Fibroblast of lung (primary cell): ENCODE data around the gene GTPBP1. TPM values are rescaled to one million over a fixed set of nuclear protein-coding genes. Genes with fewer than 3 reads are reported as not detected.

ENCODE experiments used
- DNase-seq, 2 donors: peaks; one replicate each; pipeline versions ENCODE4 v3.0.0 to v3.0.0-alpha.2; 2010; ENCODE audit warnings: low read depth in 2 of 2
- H2AFZ ChIP-seq: 2 replicates; pipeline ENCODE4 v1.5.1; 2012; ENCODE audit warnings: low read length, control low read depth, inconsistent platforms
- H3K27ac ChIP-seq: 2 replicates; pipeline ENCODE4 v1.5.1; 2011; ENCODE audit warnings: low read length, control low read depth; ENCODE audit not compliant: insufficient read depth
- H3K27me3 ChIP-seq: 2 replicates; pipeline ENCODE4 v1.5.1; 2011; ENCODE audit warnings: mild to moderate bottlenecking, low read length; ENCODE audit not compliant: control insufficient read depth, insufficient read depth
- H3K36me3 ChIP-seq: 2 replicates; pipeline ENCODE4 v1.5.1; 2011; ENCODE audit warnings: low read length; ENCODE audit not compliant: control insufficient read depth, insufficient read depth
- H3K4me1 ChIP-seq: 2 replicates; pipeline ENCODE4 v1.5.1; 2011; ENCODE audit warnings: low read length; ENCODE audit not compliant: control insufficient read depth, insufficient read depth; ENCODE audit errors: extremely low read depth
- H3K4me2 ChIP-seq: 2 replicates; pipeline ENCODE4 v1.5.1; 2011; ENCODE audit warnings: low read length, control low read depth; ENCODE audit not compliant: insufficient read depth; ENCODE audit errors: extremely low read depth
- H3K4me3 ChIP-seq, 4 experiments: fragments of 200-600 bp in 1 of 4; sonication (generic) in 1 of 4; replicated peaks in 1 of 4; 2 replicates each; pipeline ENCODE4 v1.5.1; 2011 to 2016; ENCODE audit warnings: low read length in 4 of 4, low read depth in 3 of 4, mild to moderate bottlenecking in 3 of 4, control low read depth in 2 of 4, inconsistent platforms in 1 of 4, mixed read lengths in 1 of 4; ENCODE audit not compliant: insufficient read depth in 1 of 4; ENCODE audit errors: control extremely low read depth in 1 of 4
- H3K79me2 ChIP-seq: 2 replicates; pipeline ENCODE4 v1.5.1; 2012; ENCODE audit warnings: mild to moderate bottlenecking, low read length, inconsistent platforms; ENCODE audit not compliant: control insufficient read depth, insufficient read depth
- H3K9ac ChIP-seq: 2 replicates; pipeline ENCODE4 v1.5.1; 2011; ENCODE audit warnings: mild to moderate bottlenecking, low read length, control low read depth; ENCODE audit not compliant: insufficient read depth
- H3K9me3 ChIP-seq: 2 replicates; pipeline ENCODE4 v1.5.1; 2012; ENCODE audit warnings: low read depth, low read length; ENCODE audit not compliant: control insufficient read depth, insufficient read depth
- H4K20me1 ChIP-seq: 2 replicates; pipeline ENCODE4 v1.5.1; 2011; ENCODE audit warnings: low read length; ENCODE audit not compliant: control insufficient read depth, insufficient read depth; ENCODE audit errors: extremely low read depth
- CTCF ChIP-seq, 2 donors: IDR thresholded peaks in 1 of 2; conservative IDR thresholded peaks in 1 of 2; 1 replicate in 1 of 2; 2 replicates in 1 of 2; pipeline ENCODE4 v1.5.1; 2011 to 2012; ENCODE audit warnings: low read length in 2 of 2, control low read depth in 1 of 2, inconsistent platforms in 1 of 2, low read depth in 1 of 2, mild to moderate bottlenecking in 1 of 2
- EZH2 ChIP-seq: IDR thresholded peaks from 2 replicates; pipeline ENCODE4 v1.5.1; 2012; ENCODE audit warnings: low read length, control low read depth, mild to moderate bottlenecking; ENCODE audit errors: missing control alignments
- polyA plus RNA-seq, 2 donors: library from polyadenylated mRNA; depleted of rRNA in 1 of 2; stranded (reverse) in 1 of 2; unstranded in 1 of 2; fragments of >200 nt; gene quantifications; 2 replicates each; pipeline ENCODE4 v1.2.1, GENCODE V29; 2011 to 2012; ENCODE audit warnings: missing spikeins in 1 of 2
- total RNA-seq: library from RNA; depleted of rRNA; stranded (reverse); fragments of >200 nt; gene quantifications from 2 replicates; pipeline ENCODE4 v1.2.1, GENCODE V29; 2014

The GTPBP1 gene
- total and polyA plus RNA-seq, 2 donors (not counting 1 experiment from before 2014, with no cell fraction given): 20.6 to 23.1 TPM

DNA sequence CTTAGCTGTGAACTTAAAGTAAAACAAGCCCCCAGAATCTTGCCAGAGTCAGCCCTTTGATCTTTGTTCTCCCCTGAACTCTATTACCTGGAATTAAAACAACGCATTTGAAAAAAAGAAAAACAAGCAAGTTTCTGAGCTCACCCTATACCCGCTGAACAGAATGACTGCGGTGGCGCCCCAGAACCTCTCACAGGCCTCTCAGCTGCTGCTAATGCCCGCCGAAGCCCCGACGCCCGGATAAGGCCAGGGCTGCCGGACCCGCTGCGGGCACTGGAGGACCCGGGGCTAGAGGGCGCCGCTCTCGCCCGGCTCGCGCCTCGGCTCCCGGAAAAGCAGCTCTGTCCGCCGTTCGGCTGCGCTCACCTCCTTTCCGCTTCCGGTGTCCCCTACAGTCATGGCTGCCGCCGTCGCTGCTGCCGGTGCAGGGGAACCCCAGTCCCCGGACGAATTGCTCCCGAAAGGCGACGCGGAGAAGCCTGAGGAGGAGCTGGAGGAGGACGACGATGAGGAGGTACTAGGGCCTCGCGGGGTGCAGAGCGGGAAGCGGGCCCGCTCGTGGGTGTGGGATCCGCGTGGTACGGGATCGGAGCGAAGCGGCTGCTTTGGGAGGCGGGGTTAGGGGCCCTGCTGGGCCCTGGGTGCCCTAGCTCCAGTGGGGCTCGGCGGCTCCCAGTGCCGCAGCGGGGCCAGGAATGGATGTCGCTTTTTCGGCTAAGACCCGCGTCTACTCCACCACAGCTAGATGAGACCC lies 24.0 kb upstream of the GTPBP1 start, which contains the start of gene TOMM22:
TOMM22 (plus strand) TSS at position 376 of the 754 bp plus-strand sequence; CDS start at position 398, 22 bp downstream.
- peak; percentile 82 to 86 for DNase-seq
- TF ChIP-seq EZH2 (no peak), CTCF (conservative IDR thresholded peaks at IDR 0.05 in 1 of 2, IDR thresholded peaks at IDR 0.05 in 1 of 2; ENCODE audit: low read depth in 1 of 2, low read length in 2 of 2) (peak; percentile 42 to 62)
- Histone ChIP-seq H3K36me3 (peaks cover 16% of the 10 kb centered on the region), H3K4me1 (peaks cover 3% of the 10 kb centered on the region), H3K79me2 (peaks cover 12% of the 10 kb centered on the region), H3K9me3 (no peaks in the 10 kb centered on the region), H3K4me3 (peak within 1 kb of the TSS; percentile 81 to 97 (median 90)), H3K27ac (peak within 1 kb of the TSS; percentile 61), H3K4me2 (peak within 1 kb of the TSS; percentile 83), H4K20me1 (no peaks in the 10 kb centered on the region), H2AFZ (peak within 1 kb of the TSS; percentile 93), H3K9ac (peak within 1 kb of the TSS; percentile 84), H3K27me3 (no peaks in the 10 kb centered on the region)

DNA sequence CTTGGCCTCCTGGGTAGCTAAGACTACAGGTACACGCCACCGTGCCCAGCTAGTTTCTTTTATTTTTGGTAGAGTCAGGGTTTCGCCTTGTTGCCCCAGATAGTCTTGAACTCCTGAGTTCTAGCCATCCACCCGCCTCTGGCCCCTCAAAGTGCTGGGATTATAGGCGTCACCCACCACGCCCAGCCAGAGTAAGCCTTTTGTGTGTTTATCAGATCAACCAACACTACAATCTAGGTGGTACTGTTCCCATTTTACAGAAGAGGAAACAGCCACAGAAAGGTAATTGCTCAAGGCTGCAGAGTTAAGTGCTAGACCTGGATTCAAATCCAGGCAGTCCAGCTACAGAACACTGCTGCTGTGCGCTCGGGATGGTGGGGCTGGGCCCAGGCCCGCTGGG lies 20.8 kb upstream of the GTPBP1 start:
- Histone ChIP-seq H4K20me1 (no peaks in the 10 kb centered on the region), H3K4me2 (no peak overlapping the region), H2AFZ (no peak overlapping the region), H3K79me2 (peaks cover 12% of the 10 kb centered on the region), H3K9ac (no peak overlapping the region), H3K27ac (no peak overlapping the region), H3K36me3 (peaks cover 26% of the 10 kb centered on the region), H3K27me3 (no peaks in the 10 kb centered on the region), H3K4me1 (peaks cover 3% of the 10 kb centered on the region), H3K9me3 (no peaks in the 10 kb centered on the region), H3K4me3 (no peak overlapping the region)
- DNase-seq: no peak
- no peak for TF ChIP-seq EZH2
- TF ChIP-seq CTCF (conservative IDR thresholded peaks at IDR 0.05 in 1 of 2, IDR thresholded peaks at IDR 0.05 in 1 of 2; ENCODE audit: low read depth in 1 of 2, low read length in 2 of 2): no peak

DNA sequence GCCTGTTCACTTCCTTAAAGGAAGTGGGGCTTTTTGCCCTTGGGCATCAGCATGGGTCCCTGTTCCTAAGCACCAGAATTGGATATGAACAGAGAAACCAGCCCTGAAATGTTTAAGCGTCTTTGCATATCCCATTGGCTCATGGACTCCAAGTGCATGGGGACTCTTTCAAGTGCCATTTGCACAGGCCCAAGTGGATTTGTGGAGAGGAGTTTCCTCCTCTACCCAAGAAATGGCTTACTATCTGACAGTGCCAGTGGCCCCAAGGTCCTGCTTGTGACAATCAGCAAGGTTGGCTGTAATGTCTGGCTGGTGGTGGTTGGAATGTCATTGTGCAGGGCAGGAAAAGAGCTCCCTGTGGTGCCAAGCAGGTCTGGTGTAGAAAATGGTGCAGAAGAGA lies 20.0 kb upstream of the GTPBP1 start:
- no peak overlapping the region for H3K4me3 ChIP-seq
- TF ChIP-seq CTCF (conservative IDR thresholded peaks at IDR 0.05 in 1 of 2, IDR thresholded peaks at IDR 0.05 in 1 of 2; ENCODE audit: low read depth in 1 of 2, low read length in 2 of 2): no peak
- peaks cover 3% of the 10 kb centered on the region for H3K4me1 ChIP-seq
- H3K79me2 ChIP-seq: peaks cover 12% of the 10 kb centered on the region
- no peak overlapping the region for H3K4me2 ChIP-seq
- no peaks in the 10 kb centered on the region for H3K9me3 ChIP-seq
- H3K27me3 ChIP-seq: no peaks in the 10 kb centered on the region
- no peaks in the 10 kb centered on the region for H4K20me1 ChIP-seq
- no peak for DNase-seq
- H3K36me3 ChIP-seq: peaks cover 26% of the 10 kb centered on the region
- no peak overlapping the region for H3K27ac ChIP-seq
- H2AFZ ChIP-seq: no peak overlapping the region
- H3K9ac ChIP-seq: no peak overlapping the region
